GM06990 (cell line): ENCODE results near the gene EIF4EBP2.
A peak's percentile ranks its signal among the peaks of the same experiment; 100 is the strongest.

Source experiments
- DNase-seq: peaks from one replicate; pipeline ENCODE4 v3.0.0-alpha.2; 2011; ENCODE audit not compliant: insufficient read length; ENCODE audit errors: extremely low read depth
- H3K27me3 ChIP-seq: replicated peaks from 2 replicates; pipeline ENCODE4 v1.6.0; 2011; ENCODE audit warnings: low read length; ENCODE audit not compliant: control insufficient read depth, insufficient read depth
- H3K36me3 ChIP-seq: 2 replicates; pipeline ENCODE4 v1.5.1; 2011; ENCODE audit warnings: low read length; ENCODE audit not compliant: control insufficient read depth, insufficient read depth
- H3K4me3 ChIP-seq: replicated peaks from 2 replicates; pipeline ENCODE4 v1.5.1; 2011; ENCODE audit warnings: low read depth, mild to moderate bottlenecking, control low read depth, low read length
- CTCF ChIP-seq: IDR thresholded peaks from 2 replicates; pipeline ENCODE4 v1.5.1; 2011; ENCODE audit warnings: low read length, control low read depth, mild to moderate bottlenecking, inconsistent platforms; ENCODE audit not compliant: insufficient read depth, poor library complexity, severe bottlenecking

EIF4EBP2 gene

DNA sequence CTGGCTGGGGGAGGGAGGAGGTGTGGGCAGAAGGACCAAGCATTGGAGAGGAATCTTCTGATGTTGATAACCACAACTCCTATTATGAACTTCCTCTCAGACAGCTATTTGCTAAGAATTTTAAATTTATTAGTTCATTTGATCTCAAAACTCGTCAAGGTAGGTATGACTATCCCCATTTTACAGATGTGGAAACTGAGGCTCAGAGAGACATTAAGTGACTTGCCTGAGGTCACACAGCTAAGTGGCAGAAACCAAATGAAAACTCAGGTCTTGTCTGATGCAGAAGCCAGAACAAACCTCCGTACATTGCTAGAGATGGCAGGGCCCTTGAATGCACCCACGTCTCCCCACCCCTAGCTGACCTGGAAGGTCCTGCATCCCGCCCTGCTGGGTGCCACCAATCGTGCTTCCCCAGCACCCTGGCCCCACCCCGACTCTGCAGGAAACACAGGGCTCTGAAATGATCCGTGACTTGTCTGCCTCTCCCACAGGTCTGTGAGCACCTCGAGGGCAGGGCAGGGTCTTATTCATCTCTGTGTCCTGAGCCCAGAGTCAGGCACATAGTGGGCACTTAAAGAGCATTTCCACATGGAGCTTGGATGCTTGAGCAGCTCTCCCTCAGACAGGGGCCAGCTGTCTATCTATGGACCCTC lies 69.0 kb downstream of the EIF4EBP2 start:
- no peak for TF ChIP-seq CTCF
- Histone ChIP-seq H3K27me3 (no peaks in the 10 kb centered on the region; the same call in 1 of the 2 replicates), H3K4me3 (no peak overlapping the region), H3K36me3 (no peaks in the 10 kb centered on the region)
- no peak for DNase-seq

- DNase-seq, result no peak
- TF ChIP-seq CTCF, result no peak
- no peak overlapping the region for H3K4me3 ChIP-seq
- no peaks in the 10 kb centered on the region for H3K36me3 ChIP-seq
- H3K27me3 ChIP-seq, result no peaks in the 10 kb centered on the region
Observed at GRCh38 chr10:70474780-70475179, 70.8 kb downstream of the EIF4EBP2 start.

- Histone ChIP-seq H3K4me3 (no peak overlapping the region), H3K36me3 (no peaks in the 10 kb centered on the region), H3K27me3 (no peaks in the 10 kb centered on the region)
- no peak for TF ChIP-seq CTCF
- DNase-seq, result no peak
Observed at GRCh38 chr10:70475661-70476060, 71.7 kb downstream of the EIF4EBP2 start.

GRCh38 chr10:70476249-70477035 lies 72.5 kb downstream of the EIF4EBP2 start:
- Histone ChIP-seq H3K4me3 (no peak overlapping the region), H3K36me3 (no peaks in the 10 kb centered on the region), H3K27me3 (no peaks in the 10 kb centered on the region)
- no peak for TF ChIP-seq CTCF
- no peak for DNase-seq

- Histone ChIP-seq H3K27me3 (no peaks in the 10 kb centered on the region), H3K36me3 (no peaks in the 10 kb centered on the region), H3K4me3 (peak overlapping the region; percentile 53)
- peak; percentile 77 for DNase-seq
- TF ChIP-seq CTCF, result no peak
Observed at GRCh38 chr10:70477661-70478162, 73.8 kb downstream of the EIF4EBP2 start.
